ENCODE measurements around the gene DUSP15. TPM values are rescaled to one million over a fixed set of nuclear protein-coding genes. Genes with fewer than 3 reads are reported as not detected.
A peak's percentile ranks its signal among the peaks of the same experiment; 100 is the strongest.

The DUSP15 gene
- total and polyA plus RNA-seq, 9 of the 15 experiments (the other 6 are each of a cell fraction or from before 2014, with no cell fraction given) = 0.34 TPM; not detected in 8

DNA sequence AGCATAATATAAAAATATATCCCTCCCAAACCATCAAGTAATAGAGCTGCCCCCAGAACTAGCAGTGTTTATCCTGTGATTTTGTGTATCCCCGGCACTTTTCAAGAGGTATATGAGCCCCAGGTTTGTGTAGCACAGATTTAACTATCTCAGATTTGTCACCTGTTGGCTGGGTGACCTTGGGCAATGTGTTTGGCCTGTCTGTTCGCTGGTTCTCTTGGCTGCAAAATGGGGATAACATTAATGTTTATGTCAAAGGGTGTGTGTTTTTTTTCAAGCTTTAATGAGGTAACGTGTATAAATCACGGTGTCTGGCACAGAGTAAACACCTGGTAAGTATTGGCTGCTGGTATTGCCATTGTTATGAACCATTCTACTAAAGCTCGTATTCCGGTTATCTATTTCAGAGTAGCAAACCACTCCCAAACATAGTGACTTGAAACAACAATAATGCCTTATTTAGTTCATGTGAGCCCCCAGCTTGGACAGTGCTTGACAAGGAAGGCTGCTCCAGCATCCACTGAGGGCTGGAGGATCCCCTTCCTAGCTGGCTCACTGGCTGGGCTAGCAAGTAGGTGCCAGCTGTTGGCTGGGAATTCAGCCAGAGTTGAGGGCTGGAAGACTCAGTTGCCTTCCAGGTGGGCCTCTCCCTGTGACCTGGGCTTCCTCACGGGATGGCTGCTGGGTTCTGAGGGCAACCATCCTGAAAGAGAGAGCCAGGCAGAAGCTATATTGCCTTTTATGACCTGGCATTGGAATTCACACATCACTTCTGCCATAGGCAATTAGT lies 45.4 kb upstream of the DUSP15 start:
- Histone ChIP-seq H3K4me2 (ENCODE audit: insufficient read depth, low read length) (no peak overlapping the region), H3K9me3 (replicated peaks; ENCODE audit: control insufficient read depth, insufficient read depth, low read depth, low read length) (no peaks in the 10 kb centered on the region), H4K20me1 (replicated peaks; ENCODE audit: control insufficient read depth, insufficient read depth, low read length) (peaks cover 13% of the 10 kb centered on the region), H3K4me1 (replicated peaks in 1 of 2; ENCODE audit: control insufficient read depth in 2 of 2, insufficient read depth in 2 of 2, low read length in 2 of 2) (peaks cover 16 to 18% of the 10 kb centered on the region in 2 experiments), H3K36me3 (ENCODE audit: control insufficient read depth, insufficient read depth, low read length) (no peaks in the 10 kb centered on the region), H3K4me3 (no peak overlapping the region), H3K79me2 (ENCODE audit: control insufficient read depth, insufficient read depth, low read length) (no peaks in the 10 kb centered on the region), H2AFZ (ENCODE audit: low read depth, low read length) (no peak overlapping the region), H3K9me1 (ENCODE audit: control insufficient read depth, insufficient read depth, low read length) (peaks cover 3% of the 10 kb centered on the region), H3K27ac (ENCODE audit: extremely low read depth, low read depth, low read length) (no peak overlapping the region), H3K27me3 (ENCODE audit: control insufficient read depth in 2 of 2, insufficient read depth in 2 of 2, low read length in 2 of 2) (peaks cover 4 to 60% of the 10 kb centered on the region in 2 experiments; a peak in 4 of 5 replicates), H3K9ac (ENCODE audit: insufficient read depth in 1 of 2, low read depth in 2 of 2, low read length in 2 of 2) (no peak overlapping the region)
- BruUV-seq (replicated peaks) = no TSS peak
- ATAC-seq = no peak
- WGBS (ENCODE audit: insufficient coverage, low coverage, missing lambda C conversion rate) = 14% methylated on average over 7 of the region's 7 CpGs
- in situ Hi-C loops (cut with MboI) (no loop called here), intact Hi-C loops (cut with micrococcal nuclease) (loop anchor here (5.0 kb wide), 1 partner anchor 37 kb away; the partner anchor contains the start of gene PDRG1)
- TF ChIP-seq FOXK2 (conservative IDR thresholded peaks at IDR 0.05 in 1 of 2, IDR thresholded peaks at IDR 0.05 in 1 of 2; ENCODE audit: low read depth in 2 of 2) = no peak
- TF ChIP-seq ZSCAN29 (IDR thresholded peaks at IDR 0.05) = no peak
- TF ChIP-seq SRF (CRISPR knock-in tag; IDR thresholded peaks at IDR 0.05) = no peak
- TF ChIP-seq ZC3H11A (IDR thresholded peaks at IDR 0.05; ENCODE audit: low read depth, low read length) = no peak
- TF ChIP-seq ZNF140 (CRISPR knock-in tag; IDR thresholded peaks at IDR 0.05) = no peak
- TF ChIP-seq IRF2 (CRISPR knock-in tag; IDR thresholded peaks at IDR 0.05) = no peak
- peak; percentile 31 for TF ChIP-seq CBFA2T3 (IDR thresholded peaks at IDR 0.05)
- no peak for TF ChIP-seq TCF7L2 (IDR thresholded peaks at IDR 0.05; ENCODE audit: low read depth, low read length)
- TF ChIP-seq KDM1A (IDR thresholded peaks at IDR 0.05) = peak; percentile 55 to 57; a peak in 2 of 4 replicates
- TF ChIP-seq PHB (CRISPR knock-in tag; IDR thresholded peaks at IDR 0.05) = no peak
- no peak for TF ChIP-seq NCOR1 (IDR thresholded peaks at IDR 0.05)
- TF ChIP-seq ZNF551 (CRISPR knock-in tag; IDR thresholded peaks at IDR 0.05) = no peak
- TF ChIP-seq BRF1 (IDR thresholded peaks at IDR 0.05; ENCODE audit: borderline replicate concordance, extremely low read depth, insufficient read length) = no peak
- TF ChIP-seq, protein P1, sequence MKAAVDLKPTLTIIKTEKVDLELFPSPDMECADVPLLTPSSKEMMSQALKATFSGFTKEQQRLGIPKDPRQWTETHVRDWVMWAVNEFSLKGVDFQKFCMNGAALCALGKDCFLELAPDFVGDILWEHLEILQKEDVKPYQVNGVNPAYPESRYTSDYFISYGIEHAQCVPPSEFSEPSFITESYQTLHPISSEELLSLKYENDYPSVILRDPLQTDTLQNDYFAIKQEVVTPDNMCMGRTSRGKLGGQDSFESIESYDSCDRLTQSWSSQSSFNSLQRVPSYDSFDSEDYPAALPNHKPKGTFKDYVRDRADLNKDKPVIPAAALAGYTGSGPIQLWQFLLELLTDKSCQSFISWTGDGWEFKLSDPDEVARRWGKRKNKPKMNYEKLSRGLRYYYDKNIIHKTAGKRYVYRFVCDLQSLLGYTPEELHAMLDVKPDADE (conservative IDR thresholded peaks at IDR 0.05; ENCODE audit: control insufficient read depth, low read depth, low read length) = no peak
- no peak for TF ChIP-seq SAFB (IDR thresholded peaks at IDR 0.05; ENCODE audit: borderline replicate concordance, low read depth, low read length)
- no peak for TF ChIP-seq BMI1 (IDR thresholded peaks at IDR 0.05; ENCODE audit: low read length)
- no peak for DNase-seq (ENCODE audit: extremely low read depth in 1 of 4, low spot score in 3 of 4)
- ChIA-PET POLR2A (interaction anchor here (0.5 to 0.9 kb wide), 2 partner anchors 77 to 420 kb away, joined by 3 to 4 read pairs; no protein-coding TSS in a partner anchor), CTCF (ENCODE audit: low intra/inter-chr PET ratio) (no interaction called here)
- no peak for FAIRE-seq
